SK-N-DZ (cell line): ENCODE measurements around the gene RBFOX1.
A peak's percentile ranks its signal among the peaks of the same experiment; 100 is the strongest.

Source experiments
- DNase-seq: peaks from one replicate; pipeline ENCODE4 v3.0.0-alpha.2; 2015; ENCODE audit warnings: low spot score

RBFOX1 gene

GRCh38 chr16:7675628-7676027 lies 343.0 kb downstream of the RBFOX1 start:
- DNase-seq, result no peak

DNA sequence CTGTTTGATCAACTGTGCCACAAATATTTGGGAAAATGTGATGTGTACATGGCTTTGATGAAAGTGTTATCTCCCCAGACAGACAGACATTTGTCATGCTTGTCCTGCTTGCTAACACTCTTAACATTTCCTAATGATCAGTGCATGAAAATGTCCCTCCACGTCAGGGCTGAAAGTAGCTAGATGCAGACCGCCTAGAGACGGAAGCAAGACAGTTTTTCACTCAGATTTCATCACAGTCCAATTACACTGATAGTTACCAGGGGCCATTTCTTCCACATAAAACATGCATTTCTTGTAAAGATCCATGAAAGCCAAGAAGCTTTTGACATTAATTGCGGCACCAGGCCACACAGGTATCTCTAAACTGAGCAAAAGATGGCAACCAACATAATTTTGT lies 347.7 kb downstream of the RBFOX1 start:
- peak; percentile 55 for DNase-seq

DNA sequence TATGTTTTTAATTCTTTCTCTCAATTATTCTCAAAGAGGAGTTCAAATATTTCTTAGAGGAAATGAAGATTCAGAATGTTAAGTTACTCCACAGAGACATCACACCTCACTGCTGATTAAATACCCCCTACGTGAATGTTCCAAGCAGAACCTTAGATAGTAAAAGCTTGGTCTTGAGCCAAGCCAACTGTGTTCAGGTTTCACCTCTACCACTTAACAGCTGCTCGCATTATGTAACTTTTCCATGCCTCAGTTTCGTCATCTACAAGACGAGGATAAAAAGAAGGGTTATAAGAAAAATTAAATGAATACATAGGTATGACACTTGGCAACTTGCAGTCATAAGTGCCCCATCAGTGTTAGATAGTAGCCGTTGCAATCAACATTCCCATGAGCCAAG lies 356.2 kb downstream of the RBFOX1 start:
- no peak for DNase-seq

DNA sequence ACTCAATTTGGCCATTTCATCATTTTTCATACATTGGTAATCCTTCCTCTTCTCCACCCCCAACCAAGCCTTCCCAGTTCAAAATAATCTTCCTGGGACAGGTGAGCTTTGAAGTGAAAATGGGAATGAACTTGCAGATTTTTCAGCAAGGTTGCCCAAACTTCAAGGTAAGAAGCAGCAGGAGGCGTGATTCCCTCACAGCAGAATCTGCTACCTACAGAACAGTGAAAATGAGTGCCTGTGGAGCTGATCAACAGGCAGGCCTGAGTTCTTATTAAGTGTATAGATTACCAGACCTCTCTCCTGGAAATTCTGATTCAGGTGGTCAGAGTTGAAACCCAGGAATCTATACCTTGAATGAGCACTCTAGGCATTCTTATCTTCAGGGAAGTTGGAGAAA lies 356.6 kb downstream of the RBFOX1 start:
- DNase-seq, result no peak

GRCh38 chr16:7691533-7691932 lies 358.9 kb downstream of the RBFOX1 start:
- no peak for DNase-seq

- DNase-seq, result peak; percentile 50
These were observed 371.0 kb downstream of the RBFOX1 start for GRCh38 chr16:7703672-7704071.

GRCh38 chr16:7705885-7706284 lies 373.2 kb downstream of the RBFOX1 start:
- DNase-seq, result no peak

GRCh38 chr16:7709186-7709585 lies 376.5 kb downstream of the RBFOX1 start:
- DNase-seq, result no peak

DNA sequence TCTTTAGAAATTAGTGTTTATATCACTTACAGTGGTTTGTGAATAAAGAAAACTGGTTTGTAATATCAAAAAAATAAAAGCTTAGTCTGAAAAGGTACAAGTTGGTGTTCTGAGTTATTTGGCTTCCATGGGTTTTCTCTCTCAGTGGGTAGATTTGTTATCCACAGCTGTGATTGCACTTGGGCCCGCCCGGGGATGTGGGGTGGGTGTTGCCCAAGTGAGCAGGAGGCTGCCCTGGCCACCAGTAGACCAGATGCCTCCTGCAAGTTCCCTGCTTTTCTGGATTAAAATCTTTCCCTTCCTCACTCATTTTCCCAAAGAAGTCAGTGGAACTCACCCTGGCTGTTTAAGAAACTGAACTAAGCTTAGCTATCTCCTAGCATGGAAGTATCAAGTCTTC lies 380.6 kb downstream of the RBFOX1 start:
- no peak for DNase-seq

- DNase-seq, result no peak
These were observed 382.1 kb downstream of the RBFOX1 start for GRCh38 chr16:7714775-7715174.

GRCh38 chr16:7716660-7717550 lies 384.3 kb downstream of the RBFOX1 start:
- no peak for DNase-seq

- DNase-seq, result no peak
These were observed 390.1 kb downstream of the RBFOX1 start for GRCh38 chr16:7722761-7723160.

DNA sequence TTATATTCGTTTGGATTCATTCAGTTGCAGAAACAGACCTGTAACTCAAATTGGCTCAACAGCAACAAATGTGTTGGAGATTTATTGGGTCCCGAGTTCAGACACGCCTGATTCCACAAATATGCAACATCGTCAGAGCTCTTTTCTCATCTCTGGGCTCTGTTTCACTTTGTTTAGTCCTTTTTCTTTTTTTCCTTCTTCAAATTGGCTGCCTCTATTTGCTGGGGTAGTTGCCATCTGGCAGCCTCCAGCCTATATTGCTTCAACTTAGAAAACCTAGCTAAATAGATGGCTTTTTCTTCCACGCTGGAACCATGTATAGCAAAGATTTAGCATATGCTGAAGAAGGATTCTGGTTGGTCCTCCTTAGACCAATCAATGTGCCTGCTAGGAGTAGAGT lies 398.5 kb downstream of the RBFOX1 start:
- no peak for DNase-seq

- no peak for DNase-seq
These were observed 403.6 kb downstream of the RBFOX1 start for GRCh38 chr16:7736138-7736665.

GRCh38 chr16:7742626-7743025 lies 410.0 kb downstream of the RBFOX1 start:
- no peak for DNase-seq

GRCh38 chr16:7744546-7745264 lies 412.1 kb downstream of the RBFOX1 start:
- no peak for DNase-seq

GRCh38 chr16:7745276-7745675 lies 412.6 kb downstream of the RBFOX1 start:
- DNase-seq, result no peak

DNA sequence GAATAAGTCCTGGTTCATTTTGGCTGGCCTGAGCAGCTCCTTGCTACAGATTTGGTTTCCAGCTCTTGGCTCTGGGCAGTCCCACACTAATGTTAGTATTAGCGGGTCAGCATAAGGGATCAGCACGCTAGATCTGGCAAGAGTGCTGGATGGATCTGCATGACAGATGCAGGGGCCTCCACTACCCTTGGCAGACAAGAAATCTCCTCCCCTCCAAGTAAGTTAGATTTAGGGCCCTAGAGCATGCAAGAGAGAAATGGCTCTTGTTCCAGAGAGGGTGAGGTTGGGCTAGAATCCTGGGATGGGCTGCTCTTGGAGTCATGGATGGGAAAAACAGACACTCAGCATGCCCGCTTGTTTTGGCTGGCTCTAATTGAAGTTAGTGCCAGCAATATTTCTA lies 414.3 kb downstream of the RBFOX1 start:
- DNase-seq, result no peak

- DNase-seq, result no peak
These were observed 415.9 kb downstream of the RBFOX1 start for GRCh38 chr16:7748522-7748921.

DNA sequence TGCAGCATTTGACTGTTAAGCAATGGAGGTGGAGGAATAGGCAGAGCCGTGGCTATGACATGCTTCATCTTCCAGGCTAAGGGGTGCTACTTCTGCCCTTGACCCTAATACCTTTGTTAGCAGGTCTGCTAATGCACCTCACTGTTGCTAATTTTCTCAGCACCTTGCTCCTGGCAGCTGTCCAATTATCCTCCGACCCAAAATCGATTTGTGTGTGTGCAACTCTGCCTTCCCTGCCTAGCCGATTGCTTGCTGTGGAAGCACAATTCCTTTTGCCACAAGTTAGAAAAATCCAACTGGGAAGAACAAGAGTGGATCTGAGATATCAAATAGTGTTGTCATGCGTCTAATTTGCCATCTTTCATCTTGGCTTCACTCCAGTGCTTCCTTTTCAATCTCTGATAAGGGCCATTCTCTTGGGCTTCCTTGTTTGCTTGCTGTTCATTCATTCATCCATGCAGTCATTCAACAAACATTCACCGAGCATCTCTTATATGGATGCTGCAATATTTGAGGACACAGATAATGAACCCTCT lies 422.8 kb downstream of the RBFOX1 start:
- DNase-seq, result no peak
